Measurements from ENCODE around the gene IQSEC1. TPM values are rescaled to one million over a fixed set of nuclear protein-coding genes. Genes with fewer than 3 reads are reported as not detected.

IQSEC1 gene
- total and polyA plus RNA-seq, 2 donors (not counting 3 experiments of a cell fraction or from before 2014, with no cell fraction given), result 5.2 to 18.0 TPM

- H3K4me3 ChIP-seq (replicated peaks in 1 of 3; ENCODE audit: insufficient read depth in 1 of 3, low read depth in 1 of 3, low read length in 3 of 3), result no peak overlapping the region
- H3K79me2 ChIP-seq (ENCODE audit: control insufficient read depth, insufficient read depth, low read length), result no peaks in the 10 kb centered on the region
- no peaks in the 10 kb centered on the region for H3K36me3 ChIP-seq (ENCODE audit: control insufficient read depth in 2 of 2, extremely low read depth in 1 of 2, insufficient read depth in 2 of 2, low read length in 2 of 2)
- H3K9me3 ChIP-seq (replicated peaks; ENCODE audit: control insufficient read depth, insufficient read depth, low read length), result no peaks in the 10 kb centered on the region
- DNase-seq (ENCODE audit: low read depth, low spot score), result no peak
- CTCF ChIA-PET, result interaction anchor here (1.4 kb wide), 1 partner anchor 31 kb away, joined by 3 read pairs; no protein-coding TSS in a partner anchor
- TF ChIP-seq JUN (IDR thresholded peaks at IDR 0.05; ENCODE audit: borderline replicate concordance, insufficient read depth, insufficient read length, low read depth), result no peak
- no peak for TF ChIP-seq MYC (IDR thresholded peaks at IDR 0.05; ENCODE audit: low read depth, low read length)
- TF ChIP-seq EZH2 (IDR thresholded peaks at IDR 0.05; ENCODE audit: borderline replicate concordance, low read depth, low read length, severe bottlenecking), result no peak
- no TSS peak for BruUV-seq (replicated peaks)
- dilution Hi-C loops (cut with MboI; ENCODE audit: extremely low pct_ligation_motif_present, low sequenced_read_pairs), result no loop called here
- FAIRE-seq, result no peak
- no peak overlapping the region for H3K9ac ChIP-seq (replicated peaks; ENCODE audit: extremely low read depth, insufficient read depth, low read length)
- no peak overlapping the region for H2AFZ ChIP-seq (ENCODE audit: low read depth, low read length)
- H4K20me1 ChIP-seq (replicated peaks; ENCODE audit: control insufficient read depth, extremely low read depth, insufficient read depth, low read length), result no peaks in the 10 kb centered on the region
- no peak overlapping the region for H3K4me2 ChIP-seq (ENCODE audit: insufficient read depth, low read length)
- no peaks in the 10 kb centered on the region for H3K27me3 ChIP-seq (ENCODE audit: control insufficient read depth in 2 of 2, insufficient read depth in 2 of 2, low read length in 2 of 2)
- H3K9me1 ChIP-seq (replicated peaks; ENCODE audit: control insufficient read depth, extremely low read depth, insufficient read depth, low read length), result no peaks in the 10 kb centered on the region
- intact Hi-C loops (cut with micrococcal nuclease), result no loop called here
- H3K27ac ChIP-seq (ENCODE audit: insufficient read depth, low read depth, low read length), result no peak overlapping the region
- H3K4me1 ChIP-seq (ENCODE audit: control insufficient read depth, extremely low read depth, insufficient read depth, low read length), result no peaks in the 10 kb centered on the region
- POLR2A ChIA-PET, result no interaction called here
Measured at GRCh38 chr3:13060341-13060910, 12.8 kb downstream of the IQSEC1 start.

- dilution Hi-C loops (cut with MboI; ENCODE audit: extremely low pct_ligation_motif_present, low sequenced_read_pairs), result no loop called here
- Histone ChIP-seq H3K4me2 (ENCODE audit: insufficient read depth, low read length) (no peak overlapping the region), H3K36me3 (ENCODE audit: control insufficient read depth in 2 of 2, extremely low read depth in 1 of 2, insufficient read depth in 2 of 2, low read length in 2 of 2) (no peaks in the 10 kb centered on the region), H3K4me3 (replicated peaks in 1 of 3; ENCODE audit: insufficient read depth in 1 of 3, low read depth in 1 of 3, low read length in 3 of 3) (no peak overlapping the region), H3K27ac (ENCODE audit: insufficient read depth, low read depth, low read length) (no peak overlapping the region), H3K4me1 (ENCODE audit: control insufficient read depth, extremely low read depth, insufficient read depth, low read length) (no peaks in the 10 kb centered on the region), H3K27me3 (ENCODE audit: control insufficient read depth in 2 of 2, insufficient read depth in 2 of 2, low read length in 2 of 2) (no peaks in the 10 kb centered on the region), H3K9me3 (replicated peaks; ENCODE audit: control insufficient read depth, insufficient read depth, low read length) (no peaks in the 10 kb centered on the region), H3K9ac (replicated peaks; ENCODE audit: extremely low read depth, insufficient read depth, low read length) (no peak overlapping the region), H3K79me2 (ENCODE audit: control insufficient read depth, insufficient read depth, low read length) (no peaks in the 10 kb centered on the region), H2AFZ (ENCODE audit: low read depth, low read length) (no peak overlapping the region), H3K9me1 (replicated peaks; ENCODE audit: control insufficient read depth, extremely low read depth, insufficient read depth, low read length) (no peaks in the 10 kb centered on the region), H4K20me1 (replicated peaks; ENCODE audit: control insufficient read depth, extremely low read depth, insufficient read depth, low read length) (no peaks in the 10 kb centered on the region)
- intact Hi-C loops (cut with micrococcal nuclease), result no loop called here
- BruUV-seq (replicated peaks), result no TSS peak
- DNase-seq (ENCODE audit: low read depth, low spot score) (no peak), FAIRE-seq (no peak)
- TF ChIP-seq MYC (IDR thresholded peaks at IDR 0.05; ENCODE audit: low read depth, low read length), result no peak
- no peak for TF ChIP-seq FOS (IDR thresholded peaks at IDR 0.05; ENCODE audit: borderline replicate concordance, insufficient read depth, low read length)
- TF ChIP-seq MAX (IDR thresholded peaks at IDR 0.05; ENCODE audit: insufficient read depth, insufficient read length), result no peak
- no peak for TF ChIP-seq GATA2 (IDR thresholded peaks at IDR 0.05; ENCODE audit: insufficient read depth, insufficient read length, low read depth, low read length)
- no peak for TF ChIP-seq JUN (IDR thresholded peaks at IDR 0.05; ENCODE audit: borderline replicate concordance, insufficient read depth, insufficient read length, low read depth)
- TF ChIP-seq EZH2 (IDR thresholded peaks at IDR 0.05; ENCODE audit: borderline replicate concordance, low read depth, low read length, severe bottlenecking), result no peak
- no peak for TF ChIP-seq CTCF (IDR thresholded peaks at IDR 0.05; ENCODE audit: extremely low read depth in 1 of 2, insufficient read depth in 1 of 2, low read depth in 1 of 2, low read length in 2 of 2)
- ChIA-PET POLR2A (no interaction called here), CTCF (no interaction called here)
Measured at GRCh38 chr3:13058346-13059120, 14.7 kb downstream of the IQSEC1 start.
